GM12878 (cell line): ENCODE results near the gene LRWD1.
A peak's percentile ranks its signal among the peaks of the same experiment; 100 is the strongest.
"Not testable (repeated sequence)": the region's sequence is repeated elsewhere in the genome, so short reads cannot be mapped to it uniquely, and the experiment has no call there.

Experiments
- CBFB ChIP-seq: IDR thresholded peaks from 2 replicates; pipeline ENCODE4 v1.6.1; 2016; ENCODE audit warnings: antibody characterized with exemption, low read depth
- CEBPZ ChIP-seq: fragments of 150-350 bp; IDR thresholded peaks from 2 replicates; pipeline ENCODE4 v1.6.1; 2016; ENCODE audit warnings: low read depth, low read length
- CREB1 ChIP-seq: IDR thresholded peaks from 2 replicates; pipeline ENCODE4 v1.6.1; 2012; ENCODE audit warnings: low read depth, mild to moderate bottlenecking, inconsistent platforms
- EGR1 ChIP-seq, 2 experiments: IDR thresholded peaks; 1 replicate in 1 of 2; 2 replicates in 1 of 2; pipeline ENCODE4 v1.6.1; 2011 to 2012; ENCODE audit warnings: low read depth in 2 of 2, low read length in 2 of 2, borderline replicate concordance in 1 of 2, mild to moderate bottlenecking in 1 of 2, moderate library complexity in 1 of 2
- FOXK2 ChIP-seq: fragments of 450-650 bp; IDR thresholded peaks from 2 replicates; pipeline ENCODE4 v1.6.1; 2017; ENCODE audit warnings: mild to moderate bottlenecking, moderate library complexity
- HCFC1 ChIP-seq: fragments of 150-350 bp; IDR thresholded peaks from 2 replicates; pipeline ENCODE4 v1.6.1; 2014; ENCODE audit warnings: low read length
- KAT2A ChIP-seq: conservative IDR thresholded peaks from 2 replicates; pipeline ENCODE4 v1.6.1; 2011; ENCODE audit warnings: low read depth, low read length; ENCODE audit not compliant: control insufficient read depth
- MYC ChIP-seq: IDR thresholded peaks from 2 replicates; pipeline ENCODE4 v1.6.1; 2011; ENCODE audit warnings: mild to moderate bottlenecking, low read length, moderate library complexity, inconsistent platforms; ENCODE audit not compliant: insufficient read depth, insufficient replicate concordance, insufficient read length, severe bottlenecking
- NFYA ChIP-seq: IDR thresholded peaks from 2 replicates; pipeline ENCODE4 v1.6.1; 2011; ENCODE audit warnings: low read depth, mild to moderate bottlenecking, low read length, improper control_type of control experiment, borderline replicate concordance
- POLR2A ChIP-seq: IDR thresholded peaks from 2 replicates; pipeline ENCODE4 v1.6.1; 2011; ENCODE audit warnings: low read depth, mild to moderate bottlenecking, low read length
- POLR2AphosphoS5 ChIP-seq: IDR thresholded peaks from 2 replicates; pipeline ENCODE4 v1.6.1; 2011; ENCODE audit warnings: mild to moderate bottlenecking, low read length, inconsistent platforms
- SIN3A ChIP-seq: IDR thresholded peaks from 2 replicates; pipeline ENCODE4 v1.6.1; 2012; ENCODE audit warnings: low read depth, low read length, improper control_type of control experiment
- YY1 ChIP-seq: IDR thresholded peaks from 2 replicates; pipeline ENCODE4 v1.6.1; 2011; ENCODE audit warnings: low read depth, mild to moderate bottlenecking, low read length
- TF ChIP-seq, protein P1 (sequence below), 3 experiments: IDR thresholded peaks in 2 of 3; conservative IDR thresholded peaks in 1 of 3; 2 replicates each; pipeline ENCODE4 v1.5.1; 2011; ENCODE audit warnings: low read depth in 3 of 3, low read length in 3 of 3, mild to moderate bottlenecking in 3 of 3, control low read depth in 2 of 3, moderate library complexity in 2 of 3, inconsistent platforms in 1 of 3, mixed read lengths in 1 of 3; ENCODE audit not compliant: control insufficient read depth in 2 of 3, insufficient read depth in 1 of 3; ENCODE audit errors: extremely low read depth in 1 of 3

DNA sequence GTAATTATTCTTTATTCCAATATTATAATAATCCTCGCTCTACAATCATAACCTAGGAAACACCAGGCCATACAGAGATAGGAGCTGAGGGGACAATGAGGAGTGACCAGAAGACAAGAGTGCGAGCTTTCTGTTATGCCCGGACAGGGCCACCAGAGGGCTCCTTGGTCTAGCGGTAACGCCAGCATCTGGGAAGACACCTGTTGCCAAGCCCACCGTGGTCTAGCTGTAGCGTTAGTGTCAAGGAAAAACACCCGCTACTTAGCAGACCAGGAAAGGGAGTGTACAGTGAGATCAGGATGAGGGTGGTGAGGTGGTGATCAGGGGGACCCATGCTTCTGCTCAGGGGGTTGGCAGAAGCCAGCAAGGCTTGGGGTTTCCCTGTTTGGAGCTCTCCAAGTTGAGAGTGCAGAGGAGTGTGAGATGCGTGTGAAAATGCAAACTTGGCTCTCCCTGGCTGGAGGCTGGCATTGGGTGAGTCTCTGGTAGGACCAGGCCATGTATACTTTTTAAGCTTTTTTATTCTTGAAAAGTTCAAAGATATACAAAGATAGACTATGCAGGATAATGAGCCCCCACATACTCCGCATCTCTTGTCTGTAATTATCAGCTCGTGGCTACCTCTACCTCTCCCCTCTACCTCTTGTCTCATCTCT, 15.3 kb downstream of the LRWD1 start:
- TF ChIP-seq HCFC1; CREB1; NFYA; POLR2A; FOXK2; CBFB; POLR2AphosphoS5; YY1; SIN3A; EGR1 (IDR thresholded peaks at IDR 0.05; ENCODE audit: borderline replicate concordance in 1 of 2, low read depth in 2 of 2, low read length in 2 of 2); MYC; CEBPZ; KAT2A: not testable (repeated sequence)
- TF ChIP-seq, protein P1, sequence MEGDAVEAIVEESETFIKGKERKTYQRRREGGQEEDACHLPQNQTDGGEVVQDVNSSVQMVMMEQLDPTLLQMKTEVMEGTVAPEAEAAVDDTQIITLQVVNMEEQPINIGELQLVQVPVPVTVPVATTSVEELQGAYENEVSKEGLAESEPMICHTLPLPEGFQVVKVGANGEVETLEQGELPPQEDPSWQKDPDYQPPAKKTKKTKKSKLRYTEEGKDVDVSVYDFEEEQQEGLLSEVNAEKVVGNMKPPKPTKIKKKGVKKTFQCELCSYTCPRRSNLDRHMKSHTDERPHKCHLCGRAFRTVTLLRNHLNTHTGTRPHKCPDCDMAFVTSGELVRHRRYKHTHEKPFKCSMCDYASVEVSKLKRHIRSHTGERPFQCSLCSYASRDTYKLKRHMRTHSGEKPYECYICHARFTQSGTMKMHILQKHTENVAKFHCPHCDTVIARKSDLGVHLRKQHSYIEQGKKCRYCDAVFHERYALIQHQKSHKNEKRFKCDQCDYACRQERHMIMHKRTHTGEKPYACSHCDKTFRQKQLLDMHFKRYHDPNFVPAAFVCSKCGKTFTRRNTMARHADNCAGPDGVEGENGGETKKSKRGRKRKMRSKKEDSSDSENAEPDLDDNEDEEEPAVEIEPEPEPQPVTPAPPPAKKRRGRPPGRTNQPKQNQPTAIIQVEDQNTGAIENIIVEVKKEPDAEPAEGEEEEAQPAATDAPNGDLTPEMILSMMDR (IDR thresholded peaks at IDR 0.05 in 2 of 3, conservative IDR thresholded peaks at IDR 0.05 in 1 of 3; ENCODE audit: control insufficient read depth in 2 of 3, extremely low read depth in 1 of 3, insufficient read depth in 1 of 3, low read depth in 3 of 3, low read length in 3 of 3): peak; percentile 19 to 43 (median 38); a peak in 5 of 6 replicates
